Thymus (tissue), 11 donors: ENCODE measurements around the gene RBM4. TPM values are rescaled to one million over a fixed set of nuclear protein-coding genes. Genes with fewer than 3 reads are reported as not detected.
"Not testable (repeated sequence)": the region's sequence is repeated elsewhere in the genome, so short reads cannot be mapped to it uniquely, and the experiment has no call there.

Experiments used
- DNase-seq, 9 donors: peaks; one replicate each; pipeline ENCODE4 v3.0.0-alpha.2; 2013; ENCODE audit warnings: low spot score in 9 of 9, low read depth in 6 of 9, missing footprints in 1 of 9
- H3K27ac ChIP-seq, 2 donors: one replicate each; pipeline ENCODE4 v1.5.1; 2013; ENCODE audit warnings: control low read depth in 1 of 2, low read depth in 1 of 2, low read length in 1 of 2, mild to moderate bottlenecking in 1 of 2, moderate library complexity in 1 of 2
- H3K27me3 ChIP-seq, 2 donors: one replicate each; pipeline ENCODE4 v1.5.1; 2013; ENCODE audit warnings: low read length in 1 of 2; ENCODE audit not compliant: control insufficient read depth in 2 of 2, insufficient read depth in 1 of 2
- H3K36me3 ChIP-seq, 2 donors: one replicate each; pipeline ENCODE4 v1.5.1; 2013; ENCODE audit warnings: low read length in 1 of 2, mild to moderate bottlenecking in 1 of 2, moderate library complexity in 1 of 2; ENCODE audit not compliant: control insufficient read depth in 2 of 2, insufficient read depth in 2 of 2
- H3K4me1 ChIP-seq, 2 donors: one replicate each; pipeline ENCODE4 v1.5.1; 2013; ENCODE audit warnings: low read length in 2 of 2; ENCODE audit not compliant: control insufficient read depth in 2 of 2, insufficient read depth in 2 of 2
- H3K4me3 ChIP-seq, 2 donors: one replicate each; pipeline ENCODE4 v1.5.1; 2013; ENCODE audit warnings: low read length in 2 of 2, control low read depth in 1 of 2, mild to moderate bottlenecking in 1 of 2
- H3K9me3 ChIP-seq, 2 donors: one replicate each; pipeline ENCODE4 v1.5.1; 2013; ENCODE audit warnings: low read length in 1 of 2, mild to moderate bottlenecking in 1 of 2; ENCODE audit not compliant: control insufficient read depth in 2 of 2, insufficient read depth in 1 of 2
- WGBS: extraction: QIAGEN DNeasy Blood & Tissue Kit; methylation state at CpG from one replicate; pipeline ENCODE4 v1.1.7; 2013; 5-methylcytosine and 5-hydroxymethylcytosine counted together
- polyA plus RNA-seq: library from polyadenylated mRNA; stranded (reverse); fragments of 200-250 nt; gene quantifications from one replicate; pipeline ENCODE4 v1.2.3, GENCODE V29; 2013
- total RNA-seq: library from RNA; stranded (reverse); fragments of 120-200 nt; gene quantifications from one replicate; pipeline ENCODE4 v1.2.4, GENCODE V29; 2013
- donor health status: healthy.

The RBM4 gene
- total and polyA plus RNA-seq, 2 donors, result 121 to 147 TPM

DNA sequence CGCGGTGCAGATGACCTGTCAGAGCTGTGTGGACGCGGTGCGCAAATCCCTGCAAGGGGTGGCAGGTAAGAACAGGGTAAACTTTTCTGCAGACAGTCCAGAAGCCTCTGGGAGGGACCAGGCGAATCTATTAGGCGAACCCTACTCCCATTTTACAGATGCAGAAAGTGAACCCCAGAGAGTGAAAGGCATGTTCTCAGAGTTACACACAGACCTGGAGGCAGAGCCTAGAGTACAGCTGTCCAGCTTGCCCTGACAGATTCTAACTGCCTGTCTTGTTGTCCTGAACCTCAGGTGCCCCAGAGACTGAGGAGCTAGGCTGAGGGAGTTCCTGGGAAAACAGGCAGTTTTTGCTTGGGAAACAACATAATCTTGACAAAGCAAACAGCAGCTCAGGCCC, 44.9 kb upstream of the RBM4 start:
- Histone ChIP-seq H3K4me3 (peak overlapping the region; percentile 70 to 76), H3K36me3 (peaks cover 0 to 2% of the 10 kb centered on the region in 2 donors), H3K27ac (no peak overlapping the region), H3K27me3 (peaks cover 0 to 3% of the 10 kb centered on the region in 2 donors), H3K9me3 (peaks cover 0 to 2% of the 10 kb centered on the region in 2 donors), H3K4me1 (peaks cover 17 to 38% of the 10 kb centered on the region in 2 donors)
- DNase-seq, result no peak
- 74% methylated on average over 7 of the region's 7 CpGs for WGBS

DNA sequence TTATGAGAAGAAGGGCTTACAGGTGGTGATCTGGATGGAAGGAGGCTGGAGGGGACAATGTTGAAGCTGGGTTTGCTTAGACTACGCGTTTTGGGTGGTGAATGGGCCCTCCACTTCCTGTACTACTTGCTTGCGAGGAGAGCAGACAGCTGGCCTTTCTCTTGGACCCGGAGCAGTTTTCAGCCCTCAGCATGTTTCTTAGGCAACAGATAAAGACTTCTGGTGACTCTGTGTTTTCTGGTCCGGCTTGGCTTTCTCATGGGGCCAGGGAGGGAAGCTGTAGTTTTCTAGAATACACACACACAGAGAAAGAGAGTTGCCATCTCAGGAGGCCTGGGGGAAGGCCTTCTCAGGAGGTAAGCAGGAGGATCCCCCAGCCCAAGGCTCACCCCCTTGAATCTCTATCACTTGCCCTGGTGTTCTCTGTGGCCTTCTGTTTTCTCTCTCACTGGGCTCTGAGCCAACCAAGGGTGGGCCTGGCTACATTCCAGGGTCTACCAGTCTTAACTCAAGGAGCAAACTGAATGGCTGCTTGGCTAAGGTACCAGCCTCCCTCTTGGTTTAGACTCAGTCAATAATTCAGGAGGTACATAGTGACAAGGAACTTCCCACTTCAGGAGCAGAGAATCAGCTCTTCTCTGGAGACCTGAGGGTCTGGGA, 43.1 kb upstream of the RBM4 start:
- peaks cover 15 to 18% of the 10 kb centered on the region in 2 donors for H3K36me3 ChIP-seq
- DNase-seq, result peak in 1 of 9 donors; percentile 28
- peak overlapping the region; percentile 1 to 16 for H3K4me3 ChIP-seq
- H3K27ac ChIP-seq, result peak overlapping the region; percentile 73 to 80
- H3K27me3 ChIP-seq, result peaks cover 0 to 3% of the 10 kb centered on the region in 2 donors
- WGBS, result 47% methylated on average over 5 of the region's 5 CpGs
- peaks cover 17 to 38% of the 10 kb centered on the region in 2 donors for H3K4me1 ChIP-seq
- peaks cover 0 to 2% of the 10 kb centered on the region in 2 donors for H3K9me3 ChIP-seq

DNA sequence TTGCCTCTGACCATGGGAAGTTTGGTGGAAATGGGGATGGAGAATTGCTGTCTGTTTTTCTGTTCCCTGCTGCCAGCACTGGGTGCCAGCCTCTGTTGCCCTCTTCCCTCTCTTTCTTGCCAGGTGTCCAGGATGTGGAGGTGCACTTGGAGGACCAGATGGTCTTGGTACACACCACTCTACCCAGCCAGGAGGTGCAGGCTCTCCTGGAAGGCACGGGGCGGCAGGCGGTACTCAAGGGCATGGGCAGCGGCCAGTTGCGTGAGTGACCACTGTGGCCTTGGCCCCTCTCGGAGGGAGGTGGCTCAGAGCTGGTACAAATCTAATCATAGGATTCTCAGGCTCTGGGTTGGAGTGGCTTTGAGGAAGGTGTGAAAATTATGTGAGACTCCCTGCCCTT, 39.5 kb upstream of the RBM4 start:
- no peak for DNase-seq
- H3K9me3 ChIP-seq, result peaks cover 0 to 2% of the 10 kb centered on the region in 2 donors
- peaks cover 36 to 37% of the 10 kb centered on the region in 2 donors for H3K36me3 ChIP-seq
- H3K4me3 ChIP-seq, result no peak overlapping the region
- WGBS, result 96% methylated on average over 6 of the region's 6 CpGs
- H3K4me1 ChIP-seq, result peaks cover 11 to 19% of the 10 kb centered on the region in 2 donors
- H3K27me3 ChIP-seq, result no peaks in the 10 kb centered on the region
- no peak overlapping the region for H3K27ac ChIP-seq

DNA sequence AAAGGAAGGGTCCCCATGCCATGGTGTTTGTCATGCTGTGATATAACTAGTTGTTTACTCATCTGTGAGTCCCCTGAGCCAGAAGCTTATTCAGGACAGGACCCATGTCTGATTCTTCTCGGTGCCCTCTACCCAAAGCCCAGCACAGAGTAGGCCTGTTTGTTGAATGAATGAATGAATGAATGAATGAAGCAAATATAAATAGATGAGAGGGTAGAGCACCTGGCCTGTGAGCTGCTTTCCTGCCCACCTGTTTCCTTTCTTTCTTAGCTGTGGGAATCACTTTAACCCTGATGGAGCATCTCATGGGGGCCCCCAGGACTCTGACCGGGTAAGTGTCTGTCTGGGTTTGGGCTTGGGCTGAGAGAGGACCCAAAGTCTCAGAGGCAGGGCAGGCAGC, 38.3 kb upstream of the RBM4 start:
- Histone ChIP-seq H3K36me3 (peaks cover 47% of the 10 kb centered on the region in 2 donors), H3K4me1 (peaks cover 6 to 9% of the 10 kb centered on the region in 2 donors), H3K9me3 (peaks cover 0 to 2% of the 10 kb centered on the region in 2 donors), H3K27me3 (no peaks in the 10 kb centered on the region), H3K27ac (no peak overlapping the region), H3K4me3 (no peak overlapping the region)
- no peak for DNase-seq
- WGBS, result 88% methylated on average over 2 of the region's 2 CpGs

DNA sequence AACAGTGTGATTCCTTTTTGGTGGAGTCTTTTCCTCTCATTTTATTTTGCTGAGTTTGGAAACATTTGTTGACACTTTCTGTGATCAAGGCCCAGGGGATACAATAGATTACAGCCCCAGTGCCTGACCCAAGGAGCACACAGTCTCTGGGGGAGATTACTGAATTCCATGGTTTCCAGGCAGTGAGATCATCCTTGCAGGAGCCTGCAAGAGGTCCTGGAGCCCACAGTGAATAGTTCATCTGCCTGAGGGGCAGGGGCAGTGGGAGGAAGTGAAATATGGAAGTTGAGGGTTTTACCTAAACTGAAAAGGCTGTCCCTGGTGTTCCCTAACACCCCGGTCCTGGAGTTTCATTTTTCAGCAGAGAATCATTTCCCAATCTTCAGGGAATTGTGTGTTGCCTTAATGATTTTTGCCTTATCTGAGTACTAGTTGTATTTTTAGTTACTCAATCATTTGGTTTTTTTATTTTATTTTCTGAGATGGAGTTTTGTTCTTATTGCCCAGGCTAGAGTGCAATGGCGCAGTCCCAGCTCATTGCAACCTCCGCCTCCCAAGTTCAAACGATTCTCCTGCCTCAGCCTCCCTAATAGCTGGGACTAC, 37.8 kb upstream of the RBM4 start:
- Histone ChIP-seq H3K4me3 (no peak overlapping the region), H3K9me3 (peaks cover 0 to 2% of the 10 kb centered on the region in 2 donors), H3K27ac (no peak overlapping the region), H3K36me3 (peaks cover 52% of the 10 kb centered on the region in 2 donors), H3K4me1 (peaks cover under 1 to 4% of the 10 kb centered on the region in 2 donors), H3K27me3 (no peaks in the 10 kb centered on the region)
- DNase-seq, result no peak
- 85% methylated on average over 4 of the region's 4 CpGs for WGBS

DNA sequence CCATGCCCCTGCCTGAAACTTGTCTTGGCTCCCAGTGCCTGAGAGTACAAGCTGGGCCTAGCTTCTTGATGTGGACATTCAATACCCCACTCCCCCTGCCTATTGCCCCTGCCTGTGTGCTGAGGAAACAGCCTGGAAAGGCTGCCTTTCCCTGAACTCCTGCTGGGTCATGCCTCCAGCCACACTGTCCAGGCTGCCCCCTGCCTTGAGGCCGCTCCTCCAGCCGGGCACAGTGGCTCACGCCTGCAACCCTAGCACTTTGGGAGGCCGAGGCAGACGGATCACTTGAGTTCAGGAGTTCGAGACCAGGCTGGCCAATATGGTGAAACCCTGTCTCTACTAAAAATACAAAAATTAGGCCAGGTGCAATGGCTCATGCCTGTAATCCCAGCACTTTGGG, 35.4 kb upstream of the RBM4 start:
- H3K27ac ChIP-seq, result no peak overlapping the region
- DNase-seq, result no peak
- no peaks in the 10 kb centered on the region for H3K27me3 ChIP-seq
- 98% methylated on average over 6 of the region's 6 CpGs for WGBS
- no peaks in the 10 kb centered on the region for H3K9me3 ChIP-seq
- H3K4me3 ChIP-seq, result no peak overlapping the region
- no peaks in the 10 kb centered on the region for H3K4me1 ChIP-seq
- peaks cover 64 to 65% of the 10 kb centered on the region in 2 donors for H3K36me3 ChIP-seq

DNA sequence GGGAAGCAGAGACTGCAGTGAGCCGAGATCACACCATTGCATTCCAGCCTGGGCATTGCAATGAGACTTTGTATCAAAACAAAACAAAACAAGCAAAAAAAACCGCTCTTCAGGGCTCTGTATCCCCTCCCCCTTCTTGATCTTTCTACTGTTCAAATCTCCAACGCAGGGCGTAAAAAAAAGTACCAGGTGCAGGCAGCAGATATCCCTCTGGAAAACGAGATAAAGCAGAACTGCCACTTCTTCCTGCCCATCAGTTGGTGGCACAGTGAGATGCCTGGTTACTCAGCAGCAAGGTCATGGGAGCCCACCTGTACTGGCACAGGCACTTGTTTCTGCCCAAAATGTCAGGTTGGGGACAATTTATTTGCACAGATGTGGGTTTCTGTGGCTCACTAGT, 34.3 kb upstream of the RBM4 start:
- Histone ChIP-seq H3K4me1 (no peaks in the 10 kb centered on the region), H3K27ac (no peak overlapping the region), H3K9me3 (no peaks in the 10 kb centered on the region), H3K27me3 (no peaks in the 10 kb centered on the region), H3K36me3 (peaks cover 60 to 63% of the 10 kb centered on the region in 2 donors), H3K4me3 (no peak overlapping the region)
- 82% methylated on average over 5 of the region's 5 CpGs for WGBS
- DNase-seq, result no peak

DNA sequence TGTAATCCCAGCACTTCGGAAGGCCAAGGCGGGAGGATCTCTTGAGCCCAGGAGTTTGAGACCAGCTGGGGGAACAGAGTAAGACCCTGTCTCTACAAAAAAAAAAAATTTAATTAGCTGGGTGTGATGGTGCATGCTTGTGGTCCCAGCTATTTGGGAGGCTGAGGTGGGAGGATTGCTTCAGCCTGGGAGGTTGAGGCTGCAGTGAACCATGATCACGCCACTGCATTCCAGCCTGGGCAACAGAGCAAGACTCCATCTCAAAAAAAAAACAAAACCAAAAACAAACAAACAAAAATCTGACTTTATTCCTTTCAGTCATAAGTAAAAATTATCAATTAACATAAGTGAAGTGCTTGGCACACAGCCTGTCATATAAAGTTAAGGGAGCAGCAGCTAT, 31.9 kb upstream of the RBM4 start:
- H3K27ac ChIP-seq, DNase-seq, H3K9me3 ChIP-seq, H3K27me3 ChIP-seq, H3K4me1 ChIP-seq, H3K4me3 ChIP-seq: not testable (repeated sequence)
- peaks cover 43% of the 10 kb centered on the region in 2 donors for H3K36me3 ChIP-seq
- 98% methylated on average over 3 of the region's 3 CpGs for WGBS

DNA sequence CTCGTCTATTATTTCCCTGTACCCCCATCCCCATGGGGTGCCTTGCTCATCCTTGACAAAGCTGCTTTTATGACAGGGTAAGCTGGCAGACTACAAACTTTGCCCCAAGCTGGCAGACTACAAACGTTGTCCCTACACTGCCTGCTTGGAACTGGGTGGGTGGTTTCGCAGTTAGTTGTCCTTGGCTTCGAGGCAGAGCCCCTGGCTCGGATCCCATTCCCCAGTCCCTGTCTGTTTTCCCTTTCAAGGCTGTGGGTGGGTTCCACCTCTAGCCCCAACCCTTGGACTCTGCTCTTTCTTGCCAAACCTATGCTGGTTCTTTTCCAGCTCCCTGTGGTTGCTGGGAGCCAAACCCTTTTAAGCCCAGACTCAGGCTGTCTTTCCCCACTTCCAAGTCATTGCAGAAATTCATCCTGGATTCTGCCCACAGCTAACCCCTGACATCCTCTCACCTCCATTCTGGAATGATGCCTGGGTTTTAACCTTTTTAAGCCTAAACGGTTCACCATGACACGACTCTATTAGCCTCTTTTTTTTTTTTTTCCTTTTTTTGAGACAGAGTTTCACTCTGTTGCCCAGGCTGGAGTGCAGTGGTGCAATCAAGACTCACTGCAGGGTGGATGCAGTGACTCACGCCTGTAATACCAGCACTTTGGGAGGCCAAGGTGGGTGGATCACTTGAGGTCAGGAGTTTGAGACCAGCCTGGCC, 31.2 kb upstream of the RBM4 start:
- peaks cover 0 to 3% of the 10 kb centered on the region in 2 donors for H3K9me3 ChIP-seq
- no peaks in the 10 kb centered on the region for H3K27me3 ChIP-seq
- no peak for DNase-seq
- H3K4me3 ChIP-seq, result no peak overlapping the region
- H3K27ac ChIP-seq, result no peak overlapping the region
- H3K36me3 ChIP-seq, result peaks cover 38 to 39% of the 10 kb centered on the region in 2 donors
- H3K4me1 ChIP-seq, result peaks cover 3 to 9% of the 10 kb centered on the region in 2 donors
- WGBS, result 94% methylated on average over 8 of the region's 8 CpGs
